Measurements from ENCODE around the gene CHD5.

CHD5 gene

DNA sequence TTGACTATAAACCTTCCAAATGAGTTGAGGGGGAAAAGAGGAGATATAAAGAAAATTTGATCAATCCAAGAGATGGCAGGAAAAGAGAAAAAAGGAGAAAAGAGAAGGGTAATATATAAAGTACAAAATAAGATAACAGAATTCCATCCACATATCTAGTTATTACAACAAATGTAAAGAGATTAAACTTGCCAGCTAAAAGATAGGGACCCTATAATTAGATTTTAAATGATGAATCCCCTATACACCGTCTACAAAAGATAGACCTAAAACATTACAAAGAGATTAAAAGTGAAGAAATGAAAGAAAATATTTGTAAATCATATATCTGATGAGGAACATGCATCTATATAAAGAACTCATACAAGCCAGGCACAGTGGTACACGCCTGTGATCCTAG is 63.1 kb downstream of the CHD5 start:
- no peak for DNase-seq (ENCODE audit: low read depth in 2 of 2, low spot score in 1 of 2)

DNA sequence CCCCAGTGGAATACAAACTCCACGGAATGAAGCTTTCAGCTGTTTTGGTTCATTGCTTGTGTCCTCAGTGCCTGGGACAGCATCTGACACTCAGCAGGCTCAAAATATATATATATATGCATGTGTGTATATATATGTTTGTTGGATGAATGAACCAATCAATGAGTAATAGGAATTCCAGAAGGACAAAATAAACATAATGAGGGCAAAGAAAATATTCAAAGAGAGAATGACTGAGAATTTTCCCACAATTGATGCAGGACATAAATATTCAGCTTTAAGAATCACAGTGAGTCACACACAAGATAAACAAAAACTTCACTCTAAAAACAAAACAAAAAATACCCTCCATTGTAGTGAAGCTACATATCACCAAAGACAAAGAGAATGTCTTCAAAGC is 64.0 kb downstream of the CHD5 start:
- no peak for DNase-seq (ENCODE audit: low read depth in 2 of 2, low spot score in 1 of 2)

DNA sequence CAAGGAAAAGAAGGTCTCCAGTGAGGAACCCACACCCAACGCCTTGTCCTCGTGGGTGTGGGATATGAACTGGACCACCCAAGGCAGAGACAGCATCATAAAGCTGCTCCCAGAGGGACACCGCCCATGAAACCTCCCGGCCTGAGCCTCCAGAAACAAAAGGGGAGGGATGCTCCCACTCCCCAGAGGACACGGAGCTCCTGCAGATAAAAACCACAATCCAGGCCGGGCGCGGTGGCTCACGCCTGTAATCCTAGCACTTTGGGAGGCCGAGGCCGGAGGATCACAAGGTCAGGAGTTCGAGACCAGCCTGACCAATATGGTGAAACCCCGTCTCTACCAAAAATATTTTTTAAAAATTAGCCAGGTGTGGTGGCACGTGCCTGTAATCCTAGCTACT is 66.4 kb downstream of the CHD5 start:
- no peak for DNase-seq (ENCODE audit: low read depth in 2 of 2, low spot score in 1 of 2)

DNA sequence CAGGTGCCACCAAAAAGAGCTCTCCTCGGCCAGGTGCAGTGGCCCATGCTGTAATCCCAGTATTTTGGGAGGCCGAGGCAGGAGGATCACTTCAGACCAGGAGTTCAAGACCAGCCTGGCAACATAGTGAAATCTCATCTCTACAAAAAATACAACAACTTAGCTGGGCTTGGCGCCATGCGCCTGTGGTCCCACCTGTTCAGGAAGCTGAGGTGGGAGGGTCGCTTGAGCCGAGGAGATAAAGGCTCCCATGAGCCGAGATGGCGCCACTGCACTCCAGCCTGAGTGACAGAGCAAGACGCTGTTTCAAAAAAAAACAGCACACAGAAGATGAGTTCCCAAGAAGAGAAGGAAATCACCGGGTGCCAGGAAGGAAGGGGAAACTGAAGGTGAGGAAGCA is 67.0 kb downstream of the CHD5 start:
- DNase-seq (ENCODE audit: low read depth in 2 of 2, low spot score in 1 of 2): no peak

DNA sequence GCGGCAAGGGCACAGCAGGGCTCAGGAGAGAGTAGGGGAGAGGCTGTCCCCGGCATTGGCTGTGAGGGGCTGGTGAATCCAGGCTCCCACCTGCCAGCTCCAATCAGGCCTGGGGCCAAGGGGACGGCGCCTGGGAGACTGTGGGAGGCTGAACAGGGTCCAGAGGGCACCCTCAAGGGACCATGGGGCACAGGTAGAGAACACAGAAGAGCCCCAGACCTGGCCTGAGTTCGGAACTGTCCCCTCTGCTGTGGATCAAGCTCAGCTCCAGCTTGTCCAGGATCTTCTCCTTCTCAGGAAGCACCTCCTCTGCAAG is 67.5 kb downstream of the CHD5 start:
- no peak for DNase-seq (ENCODE audit: low read depth in 2 of 2, low spot score in 1 of 2)

DNA sequence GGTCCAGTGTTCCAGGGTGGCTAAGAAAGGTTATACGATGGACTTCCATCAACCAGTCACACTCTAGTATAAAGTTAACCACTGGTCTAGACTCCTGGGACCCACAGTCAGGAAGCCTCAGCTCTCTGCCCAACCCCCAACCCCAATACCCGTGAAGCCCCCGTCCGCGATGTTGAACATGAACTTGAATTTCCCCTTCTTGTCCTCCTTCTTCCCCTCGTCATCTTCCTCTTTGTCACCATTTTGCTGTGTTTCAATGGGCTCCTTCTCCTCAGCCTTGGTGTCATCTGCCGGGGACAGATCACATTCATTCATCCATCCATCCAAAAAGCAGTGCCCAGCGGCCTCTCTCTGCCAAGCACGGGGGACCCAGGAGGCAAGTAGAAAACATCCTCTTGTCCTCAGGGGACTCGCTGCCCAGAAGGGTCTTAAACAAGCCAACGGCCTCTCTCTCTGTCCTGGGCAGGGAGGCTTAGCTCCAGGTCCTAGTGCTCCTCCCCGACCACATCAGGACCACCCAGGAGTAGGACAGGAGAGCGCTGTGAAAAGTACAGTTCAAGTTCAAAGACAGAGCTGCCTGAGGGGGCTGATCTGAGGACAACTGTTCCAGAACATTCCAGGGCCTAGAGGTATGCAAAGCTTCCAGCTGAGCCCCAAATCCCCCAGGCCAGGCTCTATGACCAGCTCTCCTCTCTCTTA is 68.0 kb downstream of the CHD5 start:
- no peak for DNase-seq (ENCODE audit: low read depth in 2 of 2, low spot score in 1 of 2)

DNA sequence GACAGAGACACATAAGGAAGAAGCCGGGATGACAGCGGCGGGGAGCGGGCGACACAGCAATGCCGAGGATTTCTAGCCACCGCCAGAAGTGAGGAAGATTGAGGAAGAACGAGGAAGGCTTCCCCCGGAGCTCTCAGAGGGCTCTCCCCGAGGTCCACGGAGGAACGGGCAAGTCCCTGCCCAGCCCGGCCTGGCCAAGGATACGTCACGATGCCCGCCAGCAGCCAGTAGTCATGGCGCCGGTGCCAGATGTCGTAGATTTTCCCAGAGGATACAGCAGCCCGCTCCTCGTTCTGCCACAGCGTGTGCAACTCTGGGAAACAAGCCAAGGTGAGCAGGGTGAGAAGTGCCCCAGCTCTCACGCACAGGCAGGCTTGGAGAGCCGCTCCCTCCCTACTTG is 68.5 kb downstream of the CHD5 start:
- DNase-seq (ENCODE audit: low read depth in 2 of 2, low spot score in 1 of 2): no peak

DNA sequence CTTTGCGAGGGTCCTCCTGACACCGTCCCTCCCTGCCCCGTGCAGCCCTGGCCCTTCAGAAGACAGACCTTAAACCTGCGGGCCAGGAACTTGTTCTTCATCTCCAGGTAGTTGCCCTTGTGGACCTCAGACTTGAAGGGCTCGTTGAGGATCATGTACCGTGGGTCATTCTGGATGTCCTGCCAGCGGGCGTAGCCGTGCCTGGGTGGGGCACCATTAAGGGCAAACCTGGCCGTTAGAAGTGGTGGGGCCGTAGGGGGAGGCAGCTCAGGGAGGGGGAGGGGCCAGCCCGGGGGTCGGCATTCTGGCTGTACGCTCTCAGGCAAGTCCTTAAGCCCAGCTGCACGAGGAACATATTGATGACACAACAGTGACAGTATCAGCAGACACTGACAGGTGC is 69.8 kb downstream of the CHD5 start:
- DNase-seq (ENCODE audit: low read depth in 2 of 2, low spot score in 1 of 2): no peak

DNA sequence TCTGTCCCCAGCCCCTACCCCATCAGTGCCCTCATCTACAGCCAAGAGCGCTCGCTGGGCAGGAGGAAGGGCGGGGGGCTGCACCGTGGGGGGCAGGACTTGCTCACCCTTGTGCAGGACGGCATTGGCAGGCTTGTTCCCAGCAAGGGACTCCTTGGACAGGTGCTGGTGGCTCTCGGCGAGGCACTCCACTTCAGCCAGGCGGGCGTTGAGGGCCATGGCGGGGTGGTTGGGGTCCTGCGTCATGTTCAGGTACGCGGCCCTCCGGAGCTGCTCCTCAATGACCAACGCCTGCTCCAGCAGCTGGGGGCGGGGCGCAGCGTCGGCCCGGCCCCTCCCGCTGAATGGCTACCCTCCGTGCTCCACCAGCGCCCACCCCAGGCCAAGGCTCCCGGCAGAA is 70.4 kb downstream of the CHD5 start:
- DNase-seq (ENCODE audit: low read depth in 2 of 2, low spot score in 1 of 2): no peak

DNA sequence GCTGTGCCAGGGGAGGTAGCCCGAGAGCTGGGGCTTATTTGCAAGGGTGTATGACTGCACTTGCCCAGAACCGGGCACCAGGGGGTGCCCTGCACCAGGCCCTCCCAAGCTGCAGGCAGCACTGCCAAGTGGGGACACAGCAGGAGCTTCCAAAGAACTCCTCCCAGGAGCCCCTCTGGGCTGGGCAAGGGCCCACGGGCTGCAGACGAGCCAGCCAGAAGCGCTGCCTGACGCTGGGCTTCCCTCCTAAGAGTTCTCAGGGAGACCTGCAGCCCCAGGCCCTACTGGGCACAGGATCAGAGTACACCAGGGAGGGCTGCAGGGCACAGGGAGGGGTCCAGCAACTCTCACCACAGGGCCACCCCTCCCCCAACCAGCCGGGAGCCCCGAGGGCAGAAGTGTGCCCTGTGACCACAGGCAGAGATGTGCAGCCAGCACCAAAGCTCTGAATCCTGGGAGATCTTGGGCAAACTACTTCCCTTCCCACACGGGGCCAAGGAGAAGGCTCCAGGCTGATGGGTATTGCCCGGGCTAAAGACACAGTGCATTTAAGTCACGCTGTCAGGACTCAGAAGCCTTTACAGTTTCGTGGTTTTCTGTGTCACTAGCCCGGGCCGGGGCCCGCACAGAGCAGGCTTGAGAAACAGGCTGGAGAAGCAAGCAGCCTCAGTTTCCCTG is 71.0 kb downstream of the CHD5 start:
- no peak for DNase-seq (ENCODE audit: low read depth in 2 of 2, low spot score in 1 of 2)

DNA sequence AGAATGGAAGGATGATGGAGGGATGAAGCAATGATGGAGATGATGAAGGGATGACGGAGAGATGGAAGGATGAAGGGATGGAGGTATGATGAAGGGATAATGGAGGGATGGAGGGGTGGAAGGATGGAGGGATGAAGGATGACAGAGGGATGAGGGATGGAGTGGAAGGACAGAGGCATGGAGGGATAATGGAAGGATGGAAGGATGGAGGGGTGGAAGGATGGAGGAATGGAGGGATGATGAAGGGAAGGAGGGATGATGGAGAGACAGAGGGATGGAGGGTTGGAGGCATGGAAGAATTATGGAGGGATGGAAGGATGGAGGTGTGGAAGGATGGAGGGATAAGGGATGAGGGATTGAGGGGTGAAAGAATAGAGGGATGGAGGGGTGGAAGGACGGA is 71.6 kb downstream of the CHD5 start:
- no peak for DNase-seq (ENCODE audit: low read depth in 2 of 2, low spot score in 1 of 2)

DNA sequence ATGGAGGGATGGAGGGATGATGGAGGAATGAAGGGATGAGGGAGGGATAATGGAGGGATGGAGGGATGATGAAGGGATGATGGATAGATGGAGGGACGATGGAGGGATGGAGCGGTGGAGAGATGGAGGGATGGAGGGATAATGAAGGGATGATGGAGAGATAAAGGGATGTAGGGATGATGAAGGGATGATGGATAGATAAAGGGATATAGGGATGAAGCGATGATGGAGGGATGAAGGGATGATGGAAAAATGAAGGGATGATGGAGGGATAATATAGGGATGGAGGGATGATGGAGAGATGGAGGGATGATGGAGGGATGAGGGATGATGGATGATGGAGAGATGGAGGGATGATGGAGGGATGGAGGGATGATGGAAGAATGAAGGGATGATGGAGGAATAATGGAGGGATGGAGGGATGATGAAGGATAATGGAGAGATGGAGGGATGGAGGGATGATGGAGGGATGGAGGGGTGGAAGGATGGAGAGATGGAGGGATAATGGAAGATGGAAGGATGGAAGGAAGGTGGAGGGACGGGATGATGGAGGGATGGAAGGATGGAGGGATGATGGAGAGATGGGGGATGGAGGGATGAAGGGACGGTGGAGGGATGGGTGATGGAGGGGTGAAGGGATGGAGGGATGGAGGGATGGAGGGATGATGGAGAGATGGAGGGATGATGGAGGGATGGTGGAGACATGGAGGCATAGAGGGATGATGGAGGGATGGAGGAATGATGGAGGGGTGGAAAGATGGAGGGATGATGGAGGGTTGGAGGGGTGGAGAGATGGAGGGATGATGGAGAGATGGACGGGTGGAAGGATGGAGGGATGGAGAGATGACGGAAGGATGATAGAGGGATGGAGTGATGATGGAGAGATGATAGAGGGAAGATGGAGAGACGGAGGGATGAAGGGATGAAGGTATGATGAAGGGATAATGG is 72.4 kb downstream of the CHD5 start:
- no peak for DNase-seq (ENCODE audit: low read depth in 2 of 2, low spot score in 1 of 2)

DNA sequence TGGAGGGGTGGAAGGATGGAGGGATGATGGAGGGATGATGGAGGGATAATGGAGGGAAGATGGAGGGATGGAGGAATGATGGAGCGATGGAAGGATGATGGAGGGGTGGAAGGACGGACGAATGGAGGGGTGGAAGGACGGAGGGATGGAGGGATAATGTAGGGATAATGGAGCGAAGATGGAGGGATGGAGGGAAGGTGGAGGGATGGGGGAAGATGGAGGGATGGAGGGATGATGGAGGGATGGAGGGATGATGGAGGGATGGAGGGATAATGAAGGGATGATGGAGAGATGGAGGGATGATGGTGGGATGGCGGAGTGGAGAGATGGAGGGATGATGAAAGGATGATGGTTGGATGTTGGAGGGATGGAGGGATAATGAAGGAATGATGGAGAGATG is 73.1 kb downstream of the CHD5 start:
- DNase-seq (ENCODE audit: low read depth in 2 of 2, low spot score in 1 of 2): no peak

DNA sequence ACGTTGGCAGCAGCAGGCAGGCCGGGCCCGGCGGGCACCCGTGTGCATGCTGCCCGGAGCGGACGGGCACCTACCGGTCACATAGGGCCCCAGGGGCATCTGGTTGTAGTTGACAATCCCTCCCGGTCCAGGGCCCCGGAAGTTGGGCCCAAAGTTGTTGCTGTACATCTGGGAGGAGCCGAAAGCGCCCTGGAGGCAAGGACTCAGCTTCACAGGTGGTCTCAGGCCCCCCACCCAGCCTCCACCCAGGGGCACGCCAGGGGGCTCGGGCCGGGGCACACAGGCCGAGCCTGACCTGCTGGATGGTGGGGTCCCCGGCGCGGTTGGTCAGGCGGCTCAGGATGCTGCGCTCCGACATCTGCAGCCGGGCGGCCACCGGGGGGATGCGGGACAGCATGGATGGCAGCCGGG is 73.8 kb downstream of the CHD5 start:
- no peak for DNase-seq (ENCODE audit: low read depth in 2 of 2, low spot score in 1 of 2)

DNA sequence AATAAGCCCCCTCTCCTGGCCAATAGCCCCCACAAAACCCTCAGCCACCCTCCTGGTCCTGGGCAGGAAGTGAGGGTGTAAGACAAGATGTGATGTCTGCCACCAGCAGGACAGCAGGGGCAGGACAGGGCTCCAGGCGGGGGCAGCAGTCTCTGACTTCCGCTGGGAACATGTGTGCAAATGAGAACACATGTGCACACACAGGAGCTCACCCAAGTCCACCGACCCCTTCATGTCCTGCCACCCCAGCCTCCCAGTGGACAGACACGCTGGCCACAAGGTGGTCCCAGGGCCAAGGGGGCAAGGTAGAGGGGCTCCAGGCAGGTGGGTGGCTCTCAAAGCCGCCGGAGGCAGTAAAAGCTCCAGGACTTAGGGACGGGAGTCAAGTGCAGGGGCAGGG is 74.4 kb downstream of the CHD5 start:
- DNase-seq (ENCODE audit: low read depth in 2 of 2, low spot score in 1 of 2): no peak

DNA sequence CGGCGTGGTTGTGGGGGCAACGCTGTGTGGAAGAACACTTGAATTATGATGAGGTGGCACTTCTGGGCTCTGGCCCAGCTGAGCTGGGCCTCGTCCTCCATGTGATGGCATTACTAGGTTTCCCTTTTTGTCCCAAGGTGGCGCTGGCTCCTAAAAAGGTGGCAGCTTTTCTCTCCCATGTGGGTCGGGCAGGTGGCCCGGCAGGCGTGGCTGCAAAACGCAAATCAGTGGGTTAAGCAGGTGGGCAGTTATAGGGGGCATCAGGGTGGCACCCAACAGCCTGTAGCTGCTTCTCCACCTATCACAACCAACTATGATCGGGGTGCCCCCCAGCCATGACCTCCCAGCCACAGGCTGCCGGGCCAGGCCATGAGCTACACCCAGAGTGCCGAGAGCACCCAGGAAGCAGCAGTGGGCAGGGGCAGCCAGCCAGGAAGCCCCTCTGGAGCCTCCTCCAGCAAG is 74.9 kb downstream of the CHD5 start:
- DNase-seq (ENCODE audit: low read depth in 2 of 2, low spot score in 1 of 2): no peak

DNA sequence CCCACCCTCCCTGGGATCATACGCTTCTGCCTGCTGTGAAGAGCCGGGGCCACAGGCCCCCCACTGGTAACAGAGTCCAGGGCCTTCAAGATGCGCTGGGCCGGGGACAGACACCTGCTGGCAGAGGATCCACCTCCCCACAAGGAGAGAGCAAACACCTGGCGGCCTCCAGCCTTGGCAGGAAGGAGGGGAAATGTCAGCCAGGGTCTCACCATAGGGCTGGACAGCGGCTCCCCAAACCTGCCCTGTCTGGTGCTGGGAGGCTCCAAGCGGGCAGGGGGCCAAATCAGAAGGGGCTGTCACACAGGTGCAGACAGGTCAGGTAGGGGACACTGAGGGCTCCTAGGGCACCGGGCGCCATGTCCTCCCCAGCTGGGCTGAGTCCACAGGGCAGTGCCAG is 75.5 kb downstream of the CHD5 start:
- no peak for DNase-seq (ENCODE audit: low read depth in 2 of 2, low spot score in 1 of 2)

DNA sequence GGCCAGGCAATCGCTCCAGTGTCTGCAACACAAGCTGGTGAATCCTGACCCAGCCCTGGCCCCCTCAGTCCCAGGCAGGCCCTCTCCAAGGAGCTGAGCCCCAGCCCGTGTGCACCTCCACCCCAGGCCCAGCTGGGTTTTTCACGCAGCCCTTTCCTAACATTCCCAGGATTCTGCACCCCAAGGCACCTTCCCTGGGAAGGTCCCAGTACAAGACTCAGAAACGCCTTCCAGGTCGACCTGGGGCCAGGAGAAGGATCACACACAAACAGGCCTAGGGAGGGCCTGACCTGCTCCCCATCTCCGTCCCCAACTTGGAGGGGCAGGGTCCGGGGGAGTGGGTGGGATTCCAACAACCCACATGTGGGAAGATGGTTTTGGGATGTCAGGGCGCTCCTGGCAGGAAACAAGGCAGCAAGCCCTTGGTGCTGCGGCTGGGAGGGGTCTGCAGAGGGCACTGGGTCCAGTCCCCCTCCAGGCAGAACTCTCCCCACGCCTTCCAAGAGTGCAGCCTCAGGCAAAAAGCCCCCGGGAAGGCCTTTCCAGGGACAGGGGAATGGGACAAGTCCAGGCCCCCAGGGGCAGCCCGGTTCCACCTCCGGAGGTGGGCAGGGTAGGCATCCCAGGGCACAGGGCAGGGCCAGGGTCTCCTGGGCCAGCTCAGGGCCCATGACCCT is 76.1 kb downstream of the CHD5 start:
- no peak for DNase-seq (ENCODE audit: low read depth in 2 of 2, low spot score in 1 of 2)

DNA sequence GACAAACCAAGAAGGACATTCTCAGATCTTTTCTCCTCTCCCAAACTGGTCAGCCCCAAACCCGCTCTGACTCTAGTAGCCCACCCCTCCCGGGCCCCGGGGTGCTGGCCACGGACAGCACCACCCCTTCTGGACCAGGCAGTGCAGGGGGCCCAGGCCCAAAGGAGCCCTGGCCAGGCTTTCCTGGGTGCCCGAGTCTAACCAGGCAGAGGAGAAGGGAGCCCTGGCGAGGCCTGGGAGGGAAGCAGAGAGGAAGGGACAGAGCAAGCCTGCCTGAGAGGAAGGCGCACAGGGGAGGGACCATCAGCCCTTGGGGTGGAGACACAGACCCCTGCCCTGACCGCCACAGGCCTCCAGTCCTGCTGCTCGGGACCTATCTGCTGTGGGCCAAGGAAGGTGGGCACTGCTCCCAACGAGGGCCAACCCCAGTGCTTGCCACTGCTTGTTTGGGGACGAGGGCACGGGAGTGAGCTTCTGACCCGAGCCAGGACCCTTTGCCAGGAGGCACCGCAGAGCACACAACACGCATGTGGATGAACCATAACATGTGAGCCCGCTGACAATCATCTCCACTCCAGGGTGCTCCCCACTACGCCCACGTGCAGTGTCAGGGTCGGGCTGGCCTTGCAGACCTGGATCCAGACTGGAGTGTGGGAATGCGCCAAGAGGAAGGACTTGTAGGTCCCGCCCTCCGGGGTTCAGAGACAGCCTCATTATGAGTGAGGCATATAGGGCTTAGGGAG is 76.8 kb downstream of the CHD5 start:
- DNase-seq (ENCODE audit: low read depth in 2 of 2, low spot score in 1 of 2): no peak

DNA sequence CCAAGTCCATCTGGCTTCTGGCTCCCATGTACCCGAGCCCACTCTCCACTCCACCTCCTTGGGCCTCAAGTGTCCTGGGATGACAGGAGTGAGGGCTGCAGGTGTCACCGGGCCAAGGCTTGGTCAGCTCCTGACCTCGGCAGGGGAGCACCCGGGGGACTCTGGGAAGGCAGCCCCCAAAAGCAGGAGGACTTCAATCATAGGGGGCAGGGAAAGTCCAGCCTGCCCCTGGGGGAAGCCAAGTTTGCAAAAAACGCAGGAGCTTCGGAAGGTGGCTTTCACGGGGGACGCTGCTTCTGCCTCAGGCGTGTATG is 77.6 kb downstream of the CHD5 start:
- DNase-seq (ENCODE audit: low read depth in 2 of 2, low spot score in 1 of 2): no peak
